IPS DF 6.9 (cell line): ENCODE data around the gene PTPRB.

Experiments
- DNase-seq: peaks from one replicate; pipeline ENCODE4 v3.0.0-alpha.2; 2013; ENCODE audit warnings: low read depth, low spot score
- H3K27ac ChIP-seq: one replicate; pipeline ENCODE4 v1.5.1; 2013; ENCODE audit warnings: low read length, control low read depth
- H3K27me3 ChIP-seq: 2 replicates; pipeline ENCODE4 v1.6.1; 2013; ENCODE audit warnings: mild to moderate bottlenecking, low read length; ENCODE audit not compliant: control insufficient read depth, insufficient read depth
- H3K36me3 ChIP-seq: 2 replicates; pipeline ENCODE4 v1.6.1; 2013; ENCODE audit warnings: low read length; ENCODE audit not compliant: control insufficient read depth, insufficient read depth
- H3K4me1 ChIP-seq: 2 replicates; pipeline ENCODE4 v1.6.1; 2013; ENCODE audit warnings: low read length; ENCODE audit not compliant: control insufficient read depth, insufficient read depth
- H3K4me3 ChIP-seq: 2 replicates; pipeline ENCODE4 v1.5.1; 2013; ENCODE audit warnings: mild to moderate bottlenecking, low read length
- H3K9me3 ChIP-seq: 2 replicates; pipeline ENCODE4 v1.6.1; 2013; ENCODE audit warnings: low read length, inconsistent platforms; ENCODE audit not compliant: control insufficient read depth, insufficient read depth
- WGBS: extraction: QIAGEN DNeasy Blood & Tissue Kit; methylation state at CpG from one replicate; pipeline ENCODE4 v1.1.7; 2013; ENCODE audit warnings: mixed read lengths, missing lambda C conversion rate; ENCODE audit not compliant: insufficient read length, insufficient coverage; 5-methylcytosine and 5-hydroxymethylcytosine counted together

Gene PTPRB

DNA sequence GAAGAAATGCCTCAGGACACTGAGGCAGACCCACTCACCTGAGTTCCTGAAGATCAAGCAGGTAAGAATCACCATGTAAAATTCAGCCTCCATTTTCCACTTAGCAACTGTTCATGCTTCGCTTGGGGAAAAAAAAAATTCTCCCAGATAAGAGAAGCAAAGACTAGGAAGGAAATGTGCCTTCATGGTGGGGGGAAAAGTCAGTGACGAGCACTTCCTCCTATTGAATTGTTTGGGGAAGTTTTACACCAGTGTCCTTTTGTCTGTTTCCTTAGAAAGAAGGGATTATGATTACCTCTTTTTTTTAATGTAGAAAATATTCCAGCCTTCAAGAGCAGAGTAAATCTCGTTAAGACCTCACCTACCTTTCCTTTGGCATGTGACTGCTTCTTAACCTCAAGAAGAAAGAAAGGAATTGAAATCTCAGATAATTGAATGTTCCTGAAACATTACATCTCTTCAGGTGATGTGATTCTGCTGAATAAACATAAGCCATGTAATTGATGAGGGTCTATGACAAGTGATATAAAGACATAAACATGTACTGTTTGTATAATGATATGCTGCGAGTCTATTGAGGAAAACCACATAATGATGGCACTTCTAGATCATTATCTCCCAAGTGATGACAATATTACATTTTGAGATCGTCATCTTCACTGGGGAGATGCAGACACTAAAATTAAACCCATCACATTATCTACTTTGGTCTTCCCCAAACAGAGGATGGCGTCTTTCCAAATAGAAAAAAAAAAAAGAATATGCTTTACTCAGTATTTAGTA lies at the start of gene PTPRB:
TSS of gene PTPRB (minus strand) at position 127 of the 783 bp plus-strand sequence. CDS start at position 93, 34 bp downstream.
- Histone ChIP-seq H3K27me3 (no peaks in the 10 kb centered on the region), H3K27ac (no peak within 1 kb of the TSS), H3K9me3 (no peaks in the 10 kb centered on the region), H3K4me3 (no peak within 1 kb of the TSS), H3K4me1 (no peaks in the 10 kb centered on the region), H3K36me3 (no peaks in the 10 kb centered on the region)
- DNase-seq: no peak
- WGBS: no CpG with 5 or more reads among the region's 6 CpGs

DNA sequence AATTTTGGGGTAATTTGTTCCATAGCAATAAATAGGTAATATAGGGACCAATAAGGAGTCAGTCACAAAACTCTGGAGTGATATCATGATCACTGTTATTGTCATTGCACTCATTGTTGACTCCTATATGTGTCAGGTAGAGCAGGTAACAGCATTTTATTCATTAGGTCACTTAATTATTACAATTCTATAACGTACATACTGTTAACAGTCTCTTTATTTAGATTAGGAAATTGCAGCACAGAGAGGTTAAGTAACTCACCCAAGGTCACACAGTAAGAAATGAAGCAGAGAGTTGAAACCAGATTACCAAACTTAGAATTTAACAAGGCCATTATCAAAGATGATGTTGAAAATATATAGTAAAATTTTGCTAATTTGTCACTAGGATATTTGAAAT lies 49.7 kb upstream of the PTPRB start:
- Histone ChIP-seq H3K27ac (no peak overlapping the region), H3K4me3 (no peak overlapping the region), H3K9me3 (no peaks in the 10 kb centered on the region), H3K27me3 (no peaks in the 10 kb centered on the region), H3K36me3 (no peaks in the 10 kb centered on the region), H3K4me1 (peaks cover 2% of the 10 kb centered on the region; the same call in 1 of the 2 replicates)
- DNase-seq: no peak
- no CpG with 5 or more reads among the region's 1 CpG for WGBS

DNA sequence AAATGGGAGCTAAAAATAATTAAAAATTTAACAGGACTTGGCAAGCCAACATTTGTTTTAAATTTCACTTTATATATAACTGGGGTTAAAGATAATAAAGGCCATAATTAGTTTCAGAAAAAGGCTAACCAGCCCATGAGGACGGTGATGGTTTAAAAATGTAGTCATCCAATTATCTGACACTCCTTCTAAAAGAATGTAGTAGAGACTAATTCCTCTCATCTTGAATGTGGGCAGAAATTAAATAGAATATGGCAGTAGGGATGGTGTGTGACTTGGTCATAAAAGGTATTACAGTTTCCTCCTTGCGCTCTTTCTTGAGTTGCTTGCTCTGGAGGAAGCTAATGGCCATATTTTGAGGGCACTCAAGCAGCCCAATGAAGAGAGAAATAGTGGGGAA lies 49.1 kb upstream of the PTPRB start:
- Histone ChIP-seq H3K27ac (no peak overlapping the region), H3K36me3 (no peaks in the 10 kb centered on the region), H3K27me3 (no peaks in the 10 kb centered on the region), H3K4me1 (peaks cover 2% of the 10 kb centered on the region; the same call in 1 of the 2 replicates), H3K9me3 (no peaks in the 10 kb centered on the region), H3K4me3 (no peak overlapping the region)
- DNase-seq: no peak
- no CpG with 5 or more reads among the region's 2 CpGs for WGBS

DNA sequence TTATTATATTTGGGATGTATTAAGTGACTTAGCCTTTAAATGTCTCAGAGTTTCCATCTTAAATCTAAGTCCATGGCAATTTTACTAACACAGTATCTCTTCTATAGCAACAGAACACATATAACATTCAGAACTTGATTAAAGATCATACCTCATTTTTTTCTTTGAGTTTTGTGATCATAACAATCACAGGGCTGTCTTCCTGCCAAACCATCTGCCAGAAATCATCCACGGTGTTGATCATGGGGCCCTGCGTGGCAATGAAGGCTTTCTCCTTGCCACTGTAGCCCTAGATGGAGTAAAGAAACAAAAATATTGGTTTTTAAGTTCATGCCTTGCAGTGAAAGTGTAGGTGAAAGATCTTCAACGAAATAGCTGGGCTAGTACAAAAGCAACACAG lies 46.7 kb upstream of the PTPRB start:
- no peak overlapping the region for H3K27ac ChIP-seq
- no peaks in the 10 kb centered on the region for H3K9me3 ChIP-seq
- DNase-seq: no peak
- no peaks in the 10 kb centered on the region for H3K27me3 ChIP-seq
- H3K36me3 ChIP-seq: no peaks in the 10 kb centered on the region
- WGBS: no CpG with 5 or more reads among the region's 3 CpGs
- H3K4me3 ChIP-seq: no peak overlapping the region
- no peaks in the 10 kb centered on the region for H3K4me1 ChIP-seq

DNA sequence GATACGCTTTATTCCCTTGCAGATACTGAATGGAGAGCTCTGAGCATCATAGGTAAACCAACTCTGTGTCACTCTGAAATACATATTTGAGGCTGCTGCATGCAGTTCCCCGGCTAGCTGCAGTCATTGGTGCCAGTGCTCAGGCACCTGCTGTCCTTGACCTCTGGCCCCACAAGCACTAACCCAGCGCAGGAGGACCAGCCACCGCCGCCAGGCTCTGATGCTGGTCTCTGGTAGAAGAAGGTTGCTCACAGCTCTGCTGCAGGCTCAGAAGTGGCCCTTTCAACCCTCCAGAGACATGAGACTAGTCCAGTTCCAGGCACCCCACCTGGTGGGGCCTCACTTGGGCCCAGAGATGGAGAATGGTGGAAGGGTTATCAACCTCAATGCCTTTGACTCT lies 34.5 kb upstream of the PTPRB start:
- DNase-seq: no peak
- no peaks in the 10 kb centered on the region for H3K4me1 ChIP-seq
- no peak overlapping the region for H3K27ac ChIP-seq
- no peaks in the 10 kb centered on the region for H3K36me3 ChIP-seq
- H3K27me3 ChIP-seq: no peaks in the 10 kb centered on the region
- H3K4me3 ChIP-seq: no peak overlapping the region
- no CpG with 5 or more reads among the region's 5 CpGs for WGBS
- no peaks in the 10 kb centered on the region for H3K9me3 ChIP-seq

DNA sequence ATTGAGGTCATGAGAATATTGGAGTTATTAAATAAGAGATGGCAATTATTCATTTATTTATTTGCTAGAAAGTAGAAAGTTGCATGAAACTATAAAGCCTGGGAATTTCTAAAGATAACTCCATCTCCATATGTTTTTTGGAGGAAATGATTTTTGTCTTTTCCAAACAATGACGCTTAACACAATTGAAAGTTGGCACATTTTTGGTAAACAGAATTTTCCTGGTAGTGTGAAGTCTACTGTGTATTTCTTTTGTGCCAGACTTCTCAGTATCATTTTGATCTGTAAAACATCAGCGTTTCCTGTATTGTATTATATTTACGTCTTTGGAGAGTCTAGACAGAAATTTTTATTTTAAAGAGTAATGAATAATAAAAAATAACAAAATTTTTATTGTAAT lies 33.7 kb upstream of the PTPRB start:
- no peak overlapping the region for H3K4me3 ChIP-seq
- H3K36me3 ChIP-seq: no peaks in the 10 kb centered on the region
- H3K27ac ChIP-seq: no peak overlapping the region
- H3K27me3 ChIP-seq: no peaks in the 10 kb centered on the region
- no peaks in the 10 kb centered on the region for H3K9me3 ChIP-seq
- DNase-seq: no peak
- H3K4me1 ChIP-seq: no peaks in the 10 kb centered on the region
- no CpG with 5 or more reads among the region's 3 CpGs for WGBS

DNA sequence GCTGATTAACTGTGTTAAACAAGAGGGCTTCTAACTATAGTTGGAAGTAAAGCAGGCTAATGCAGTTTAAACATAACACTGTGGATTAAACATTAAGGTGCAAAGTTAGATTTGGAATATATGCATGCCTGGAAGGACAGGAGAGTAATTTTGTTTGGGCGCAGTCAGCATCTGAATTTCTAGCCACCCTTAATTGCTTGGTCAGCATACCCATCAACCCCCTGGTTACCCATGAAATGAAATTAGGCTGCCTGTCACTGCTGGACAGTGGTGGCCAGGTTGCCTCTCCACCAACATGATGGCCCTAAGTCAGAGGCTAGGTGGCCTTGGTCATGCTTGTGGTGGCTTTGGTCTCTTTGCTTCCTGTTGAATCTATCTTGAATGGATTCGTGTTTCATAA lies 30.0 kb upstream of the PTPRB start:
- Histone ChIP-seq H3K4me3 (no peak overlapping the region), H3K9me3 (no peaks in the 10 kb centered on the region), H3K4me1 (no peaks in the 10 kb centered on the region), H3K27ac (no peak overlapping the region), H3K27me3 (no peaks in the 10 kb centered on the region), H3K36me3 (no peaks in the 10 kb centered on the region)
- no peak for DNase-seq
- no CpG with 5 or more reads among the region's 2 CpGs for WGBS

DNA sequence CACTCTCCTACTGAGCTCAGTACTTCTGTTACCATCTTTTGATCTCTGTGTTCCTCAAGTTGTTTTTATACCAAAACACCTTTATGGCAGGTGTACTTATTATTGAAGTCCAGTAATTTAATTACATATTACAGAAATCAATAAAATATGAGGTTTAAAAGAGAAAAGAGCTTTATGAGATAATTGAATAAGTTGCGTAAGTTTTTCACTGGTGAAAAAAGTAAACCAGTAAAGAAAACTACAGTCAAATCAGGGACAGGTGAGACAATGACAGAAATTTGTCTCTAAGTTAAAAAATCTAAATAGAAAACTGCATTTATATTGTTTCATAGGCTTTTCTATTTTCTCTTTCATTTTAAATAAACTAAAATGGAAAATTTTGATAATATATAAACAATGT lies 29.1 kb upstream of the PTPRB start:
- no peaks in the 10 kb centered on the region for H3K27me3 ChIP-seq
- no peak for DNase-seq
- H3K4me1 ChIP-seq: no peaks in the 10 kb centered on the region
- no peaks in the 10 kb centered on the region for H3K9me3 ChIP-seq
- H3K27ac ChIP-seq: no peak overlapping the region
- no peak overlapping the region for H3K4me3 ChIP-seq
- WGBS: 100% methylated on average over 1 of the region's 1 CpG
- H3K36me3 ChIP-seq: no peaks in the 10 kb centered on the region

DNA sequence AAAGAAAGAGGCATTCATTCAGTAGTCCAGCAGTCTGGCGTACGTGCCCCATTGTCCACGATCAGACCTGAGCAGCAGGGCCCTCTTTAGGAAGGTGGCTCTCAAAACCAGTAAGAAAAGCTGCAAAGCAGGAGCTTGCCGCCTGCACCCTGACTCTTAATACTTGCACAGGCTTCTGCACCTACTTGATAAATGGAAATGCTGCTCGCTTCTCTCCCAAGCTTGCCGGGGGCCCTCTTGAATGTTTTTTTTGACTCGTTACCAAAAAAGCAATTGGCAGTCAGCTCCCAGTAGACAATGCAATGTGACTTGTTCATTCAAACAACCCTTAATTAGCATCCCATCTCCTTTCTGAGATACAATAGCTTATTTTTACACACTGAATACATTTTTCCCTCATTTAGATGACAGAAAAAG lies 27.2 kb upstream of the PTPRB start:
- WGBS: no CpG with 5 or more reads among the region's 7 CpGs
- Histone ChIP-seq H3K9me3 (no peaks in the 10 kb centered on the region), H3K4me3 (no peak overlapping the region), H3K36me3 (no peaks in the 10 kb centered on the region), H3K27me3 (no peaks in the 10 kb centered on the region), H3K27ac (no peak overlapping the region), H3K4me1 (peaks cover 1% of the 10 kb centered on the region; the same call in 1 of the 2 replicates)
- no peak for DNase-seq

DNA sequence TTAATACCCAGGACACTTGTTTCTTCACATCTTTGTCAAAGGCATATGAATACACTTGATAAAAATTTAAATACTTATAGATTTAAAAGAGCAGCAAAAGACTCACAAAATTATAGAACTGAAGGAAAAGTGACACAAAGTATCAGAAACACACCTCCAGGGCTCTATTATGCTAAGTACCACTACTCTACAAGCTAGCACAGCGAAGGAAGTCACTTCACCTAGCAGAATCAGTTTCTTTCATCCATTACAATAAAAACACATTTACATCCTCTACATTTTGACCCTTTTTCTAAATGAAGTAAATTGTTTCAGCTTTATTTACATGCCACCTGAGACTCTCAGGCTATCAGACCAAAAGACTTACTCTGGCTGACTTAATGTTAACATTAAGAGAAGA lies 26.6 kb upstream of the PTPRB start:
- Histone ChIP-seq H3K4me1 (peaks cover 1% of the 10 kb centered on the region; the same call in 1 of the 2 replicates), H3K4me3 (no peak overlapping the region), H3K27me3 (no peaks in the 10 kb centered on the region), H3K36me3 (no peaks in the 10 kb centered on the region), H3K27ac (no peak overlapping the region), H3K9me3 (no peaks in the 10 kb centered on the region)
- DNase-seq: no peak
- WGBS: no CpG with 5 or more reads among the region's 1 CpG
